ENCODE measurements around the gene TTLL10. TPM values are rescaled to one million over a fixed set of nuclear protein-coding genes. Genes with fewer than 3 reads are reported as not detected.

TTLL10 gene
- total RNA-seq, 4 donors from 2014 or later, result 0.17 TPM; not detected in 3

GRCh38 chr1:1218524-1219200 is 45.0 kb downstream of the TTLL10 start:
- intact Hi-C loops (cut with DNase I), result no loop called here
- 91% methylated on average over 25 of the region's 36 CpGs for WGBS

GRCh38 chr1:1219341-1219740 is 45.7 kb downstream of the TTLL10 start:
- 91% methylated on average over 6 of the region's 20 CpGs for WGBS
- Histone ChIP-seq H3K36me3 (peaks cover 59 to 93% (median 89%) of the 10 kb centered on the region in 4 donors), H3K4me3 (no peak overlapping the region), H3K9me3 (no peaks in the 10 kb centered on the region), H3K27me3 (no peaks in the 10 kb centered on the region), H3K4me1 (peaks cover 0 to 14% (median 12%) of the 10 kb centered on the region in 4 donors), H3K27ac (replicated peaks in 1 of 4) (no peak overlapping the region)
- DNase-seq (ENCODE audit: extremely low spot score), result no peak
- no peak for TF ChIP-seq CTCF (IDR thresholded peaks at IDR 0.05)
- no peak for TF ChIP-seq EP300 (IDR thresholded peaks at IDR 0.05)
- no peak for TF ChIP-seq POLR2A (IDR thresholded peaks at IDR 0.05; ENCODE audit: low read depth)
- no peak for TF ChIP-seq POLR2AphosphoS5 (IDR thresholded peaks at IDR 0.05)
- intact Hi-C loops (cut with DNase I), result no loop called here

More at GRCh38 chr1:1218524-1219200, 45.0 kb downstream of the TTLL10 start:
- Histone ChIP-seq H3K36me3 (peaks cover 59 to 86% (median 82%) of the 10 kb centered on the region in 4 donors), H3K9me3 (no peaks in the 10 kb centered on the region), H3K27me3 (no peaks in the 10 kb centered on the region), H3K4me1 (peaks cover 6 to 20% (median 17%) of the 10 kb centered on the region in 4 donors), H3K4me3 (no peak overlapping the region), H3K27ac (replicated peaks in 1 of 4) (no peak overlapping the region)
- no peak for DNase-seq (ENCODE audit: extremely low spot score)
- TF ChIP-seq POLR2AphosphoS5 (IDR thresholded peaks at IDR 0.05), result no peak
- TF ChIP-seq EP300 (IDR thresholded peaks at IDR 0.05), result no peak
- TF ChIP-seq CTCF (IDR thresholded peaks at IDR 0.05), result no peak
- no peak for TF ChIP-seq POLR2A (IDR thresholded peaks at IDR 0.05; ENCODE audit: low read depth)

- Histone ChIP-seq H3K4me3 (no peak overlapping the region), H3K36me3 (peaks cover 65 to 100% (median 96%) of the 10 kb centered on the region in 4 donors), H3K27ac (replicated peaks in 1 of 4) (no peak overlapping the region), H3K27me3 (no peaks in the 10 kb centered on the region), H3K9me3 (no peaks in the 10 kb centered on the region), H3K4me1 (peaks cover 0 to 8% (median 5%) of the 10 kb centered on the region in 4 donors)
- no peak for TF ChIP-seq CTCF (IDR thresholded peaks at IDR 0.05)
- TF ChIP-seq POLR2A (IDR thresholded peaks at IDR 0.05; ENCODE audit: low read depth), result no peak
- TF ChIP-seq EP300 (IDR thresholded peaks at IDR 0.05), result no peak
- no peak for TF ChIP-seq POLR2AphosphoS5 (IDR thresholded peaks at IDR 0.05)
- WGBS, result 84% methylated on average over 18 of the region's 24 CpGs
- intact Hi-C loops (cut with DNase I), result no loop called here
- DNase-seq (ENCODE audit: extremely low spot score), result no peak
Measured at GRCh38 chr1:1220197-1220596, 46.5 kb downstream of the TTLL10 start.

- Histone ChIP-seq H3K27me3 (no peaks in the 10 kb centered on the region), H3K4me3 (no peak overlapping the region), H3K27ac (replicated peaks in 1 of 4) (no peak overlapping the region), H3K4me1 (peaks cover 0 to 12% (median 5%) of the 10 kb centered on the region in 4 donors), H3K9me3 (no peaks in the 10 kb centered on the region), H3K36me3 (peaks cover 68 to 100% (median 97%) of the 10 kb centered on the region in 4 donors)
- no peak for DNase-seq (ENCODE audit: extremely low spot score)
- TF ChIP-seq CTCF (IDR thresholded peaks at IDR 0.05) (no peak), POLR2AphosphoS5 (IDR thresholded peaks at IDR 0.05) (no peak), POLR2A (IDR thresholded peaks at IDR 0.05; ENCODE audit: low read depth) (no peak), EP300 (IDR thresholded peaks at IDR 0.05) (no peak)
- intact Hi-C loops (cut with DNase I), result no loop called here
- WGBS, result 85% methylated on average over 18 of the region's 30 CpGs
Measured at GRCh38 chr1:1221887-1222574, 48.4 kb downstream of the TTLL10 start.
